H1 (cell line): ENCODE results near the gene GNGT2. TPM values are rescaled to one million over a fixed set of nuclear protein-coding genes. Genes with fewer than 3 reads are reported as not detected.

Experiments
- CTCF ChIA-PET: fragments of 300-600 bp; sonication (Branson Sonifier 250); formaldehyde crosslinking; loops from one replicate; lab custom pipeline; 2021; ENCODE audit not compliant: partially characterized antibody; lab: Charles Lee
- POLR2A ChIA-PET: fragments of 300-600 bp; sonication (Branson Sonifier 250); formaldehyde crosslinking; loops from one replicate; lab custom pipeline; 2021; ENCODE audit warnings: inconsistent platforms; ENCODE audit not compliant: partially characterized antibody; lab: Charles Lee
- DNase-seq, 2 experiments: peaks; one replicate each; pipeline versions ENCODE4 v3.0.0 to v3.0.0-alpha.2; 2010 to 2022; ENCODE audit warnings: low spot score in 2 of 2, low read depth in 1 of 2, mixed read lengths in 1 of 2
- FAIRE-seq: peaks from 2 replicates; lab custom pipeline; 2011; peaks lifted over from hg19 to GRCh38; lab: Jason Lieb, UNC
- H2AFZ ChIP-seq: 2 replicates; pipeline ENCODE4 v1.8.1; 2012; ENCODE audit warnings: low read length, inconsistent platforms
- H2AK5ac ChIP-seq: 2 replicates; pipeline ENCODE4 v1.6.1; 2013; ENCODE audit warnings: low read depth, low read length
- H2BK120ac ChIP-seq: replicated peaks from 2 replicates; pipeline ENCODE3; 2013; ENCODE audit warnings: low read depth, low read length, inconsistent platforms
- H2BK12ac ChIP-seq: 2 replicates; pipeline ENCODE4 v1.6.1; 2013; ENCODE audit warnings: low read depth, low read length
- H2BK15ac ChIP-seq: 2 replicates; pipeline ENCODE4 v1.6.1; 2013; ENCODE audit warnings: low read length
- H2BK20ac ChIP-seq: 2 replicates; pipeline ENCODE4 v1.6.1; 2013; ENCODE audit warnings: low read length
- H2BK5ac ChIP-seq: 2 replicates; pipeline ENCODE4 v1.6.1; 2013; ENCODE audit warnings: low read depth, low read length
- H3K14ac ChIP-seq: 2 replicates; pipeline ENCODE4 v1.6.1; 2013; ENCODE audit warnings: inconsistent platforms; ENCODE audit not compliant: insufficient read length
- H3K18ac ChIP-seq: 2 replicates; pipeline ENCODE4 v1.6.1; 2013; ENCODE audit warnings: low read length; ENCODE audit errors: extremely low read depth
- H3K23ac ChIP-seq: 2 replicates; pipeline ENCODE4 v1.6.1; 2013; ENCODE audit warnings: inconsistent platforms; ENCODE audit not compliant: insufficient read length
- H3K23me2 ChIP-seq: 2 replicates; pipeline ENCODE4 v1.6.1; 2013; ENCODE audit warnings: low read depth, low read length
- H3K27ac ChIP-seq: 2 replicates; pipeline ENCODE4 v1.6.1; 2011; ENCODE audit warnings: low read depth, low read length, inconsistent platforms
- H3K27me3 ChIP-seq, 4 experiments: replicated peaks in 1 of 4; 1 replicate in 1 of 4; 2 replicates in 3 of 4; pipeline versions ENCODE4 v1.6.1 to v1.8.1; 2011 to 2013; ENCODE audit warnings: low read length in 3 of 4, mild to moderate bottlenecking in 3 of 4, inconsistent platforms in 2 of 4, mixed read lengths in 2 of 4, moderate library complexity in 1 of 4; ENCODE audit not compliant: control insufficient read depth in 3 of 4, insufficient read depth in 3 of 4; ENCODE audit errors: extremely low read depth in 1 of 4
- H3K36me3 ChIP-seq, 4 experiments: 2 replicates each; pipeline versions ENCODE4 v1.6.1 to v1.8.1; 2011 to 2013; ENCODE audit warnings: mild to moderate bottlenecking in 4 of 4, low read length in 3 of 4, moderate library complexity in 2 of 4, control low read depth in 1 of 4, inconsistent platforms in 1 of 4; ENCODE audit not compliant: insufficient read depth in 4 of 4, control insufficient read depth in 2 of 4
- H3K4ac ChIP-seq: replicated peaks from 2 replicates; pipeline ENCODE3; 2013; ENCODE audit warnings: low read length, low read depth, mixed read lengths, inconsistent platforms; ENCODE audit not compliant: insufficient read length
- H3K4me1 ChIP-seq, 4 experiments: replicated peaks in 1 of 4; 1 replicate in 1 of 4; 2 replicates in 3 of 4; pipeline versions ENCODE4 v1.6.1 to v1.8.1; 2011 to 2013; ENCODE audit warnings: low read length in 3 of 4, inconsistent platforms in 2 of 4, mixed read lengths in 1 of 4; ENCODE audit not compliant: insufficient read depth in 4 of 4, control insufficient read depth in 3 of 4
- H3K4me2 ChIP-seq, 2 experiments: 2 replicates each; pipeline versions ENCODE4 v1.6.1 to v1.8.1; 2011 to 2013; ENCODE audit warnings: low read depth in 2 of 2, low read length in 2 of 2, control low read depth in 1 of 2, inconsistent platforms in 1 of 2, mild to moderate bottlenecking in 1 of 2; ENCODE audit not compliant: insufficient read depth in 1 of 2
- H3K4me3 ChIP-seq, 4 experiments: fragments of 200-600, 300-600 bp in 1 of 4; sonication (generic), shearing (Covaris generic), sonication (Bioruptor Twin) in 1 of 4; 2 replicates each; pipeline versions ENCODE4 v1.5.1 to v1.8.1; 2011 to 2016; ENCODE audit warnings: low read length in 4 of 4, low read depth in 3 of 4, control low read depth in 2 of 4, inconsistent platforms in 2 of 4, mild to moderate bottlenecking in 2 of 4, mixed read lengths in 1 of 4, moderate library complexity in 1 of 4; ENCODE audit not compliant: insufficient read depth in 2 of 4; ENCODE audit errors: extremely low read depth in 1 of 4
- H3K56ac ChIP-seq: replicated peaks from 2 replicates; pipeline ENCODE3; 2013; ENCODE audit warnings: low read depth, mild to moderate bottlenecking, mixed read lengths, low read length, inconsistent platforms; ENCODE audit not compliant: insufficient read length
- H3K79me1 ChIP-seq: 2 replicates; pipeline ENCODE4 v1.6.1; 2013; ENCODE audit warnings: low read depth, low read length, control low read depth
- H3K79me2 ChIP-seq, 2 experiments: 2 replicates each; pipeline versions ENCODE4 v1.6.1 to v1.8.1; 2012 to 2013; ENCODE audit warnings: low read length in 2 of 2, mild to moderate bottlenecking in 2 of 2, inconsistent platforms in 1 of 2; ENCODE audit not compliant: insufficient read depth in 2 of 2, control insufficient read depth in 1 of 2
- H3K9ac ChIP-seq, 4 experiments: replicated peaks in 1 of 4; 1 replicate in 1 of 4; 2 replicates in 3 of 4; pipeline versions ENCODE4 v1.6.1 to v1.8.1; 2011 to 2013; ENCODE audit warnings: low read depth in 3 of 4, low read length in 3 of 4, control low read depth in 2 of 4, mild to moderate bottlenecking in 2 of 4, moderate library complexity in 2 of 4, inconsistent platforms in 1 of 4; ENCODE audit errors: extremely low read depth in 1 of 4
- H3K9me3 ChIP-seq, 2 experiments: 2 replicates each; pipeline versions ENCODE4 v1.6.1 to v1.8.1; 2012 to 2013; ENCODE audit warnings: mild to moderate bottlenecking in 2 of 2, moderate library complexity in 2 of 2, control low read depth in 1 of 2, inconsistent platforms in 1 of 2, low read depth in 1 of 2, low read length in 1 of 2, mixed read lengths in 1 of 2; ENCODE audit not compliant: insufficient read depth in 2 of 2
- H4K20me1 ChIP-seq, 2 experiments: replicated peaks in 1 of 2; 2 replicates each; pipeline versions ENCODE3 to v1.8.1; 2011 to 2013; ENCODE audit warnings: inconsistent platforms in 2 of 2, low read length in 2 of 2, mild to moderate bottlenecking in 1 of 2; ENCODE audit not compliant: insufficient read depth in 2 of 2, control insufficient read depth in 1 of 2
- H4K5ac ChIP-seq: 2 replicates; pipeline ENCODE4 v1.6.1; 2013; ENCODE audit warnings: low read length, low read depth, mixed read lengths, inconsistent platforms; ENCODE audit not compliant: insufficient read length
- H4K8ac ChIP-seq: 2 replicates; pipeline ENCODE4 v1.8.0; 2013; ENCODE audit warnings: mild to moderate bottlenecking, moderate library complexity, low read length, inconsistent platforms; ENCODE audit not compliant: insufficient read depth; ENCODE audit errors: extremely low read depth
- H4K91ac ChIP-seq: replicated peaks from 2 replicates; pipeline ENCODE3; 2013; ENCODE audit warnings: low read length, mixed read lengths, inconsistent platforms; ENCODE audit not compliant: insufficient read length
- KDM1A ChIP-seq: fragments of 200-600, 300-600 bp; sonication (generic); IDR thresholded peaks from 2 replicates; pipeline ENCODE4 v1.7.1; 2016; ENCODE audit warnings: mild to moderate bottlenecking, low read length, borderline replicate concordance
- POLR2AphosphoS5 ChIP-seq: IDR thresholded peaks from 2 replicates; pipeline ENCODE4 v1.6.1; 2011; ENCODE audit warnings: low read depth, low read length
- WGBS, 2 experiments: shearing (Covaris generic) in 1 of 2; methylation state at CpG; one replicate each; pipeline versions ENCODE4 v1.1.6 to v1.1.7; 2013 to 2015; ENCODE audit warnings: low lambda C conversion rate in 2 of 2, mixed read lengths in 2 of 2, inconsistent platforms in 1 of 2, low coverage in 1 of 2, missing lambda C conversion rate in 1 of 2; ENCODE audit not compliant: insufficient replicate concordance in 2 of 2, insufficient coverage in 1 of 2, insufficient read length in 1 of 2; ENCODE audit errors: extremely low coverage in 1 of 2, missing lambda C conversion rate in 1 of 2; 5-methylcytosine and 5-hydroxymethylcytosine counted together
- polyA plus RNA-seq, 7 experiments: library from polyadenylated mRNA; depleted of rRNA in 3 of 7; stranded (reverse) in 5 of 7; unstranded in 2 of 7; fragments of >200 nt in 5 of 7; fragments of 200-250 nt in 2 of 7; gene quantifications; 1 replicate in 5 of 7; 2 replicates in 1 of 7; 4 replicates in 1 of 7; pipeline versions ENCODE4 v1.2.1 to v1.2.3, GENCODE V29; 2011 to 2013; ENCODE audit warnings: missing spikeins in 2 of 7, mixed read lengths in 2 of 7
- total RNA-seq: library from RNA; stranded (reverse); fragmentation: NEBNext Ultra II Directional; extraction: Animal tissue kit (Norgen Biotek cat#: 25700); gene quantifications from 2 replicates; pipeline ENCODE4 v1.2.1, GENCODE V29; 2021

Gene GNGT2
- total and polyA plus RNA-seq, 2 of the 8 experiments (the other 6 are each of a cell fraction or from before 2014, with no cell fraction given), result 1.3 to 1.4 TPM

DNA sequence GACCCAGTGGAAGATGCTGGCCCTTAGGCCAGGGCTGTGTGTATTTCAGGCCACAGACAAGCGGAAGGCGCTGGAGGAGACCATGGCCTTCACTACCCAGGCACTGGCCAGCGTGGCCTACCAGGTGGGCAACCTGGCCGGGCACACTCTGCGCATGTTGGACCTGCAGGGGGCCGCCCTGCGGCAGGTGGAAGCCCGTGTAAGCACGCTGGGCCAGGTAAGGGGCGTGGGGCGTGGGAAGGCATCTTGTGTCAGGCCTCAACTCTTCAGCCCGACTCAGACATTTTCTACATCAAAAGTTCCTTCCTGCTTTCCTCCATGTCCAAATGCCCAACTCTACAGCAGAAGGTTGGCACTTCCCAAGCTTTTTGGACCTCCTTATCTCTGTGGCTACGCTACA lies 6.1 kb upstream of the GNGT2 start:
- no peak overlapping the region for H4K91ac ChIP-seq
- H3K9ac ChIP-seq, result no peak overlapping the region
- H2BK15ac ChIP-seq, result no peak overlapping the region
- no peaks in the 10 kb centered on the region for H4K20me1 ChIP-seq
- no peak overlapping the region for H3K23ac ChIP-seq
- H3K27me3 ChIP-seq, result no peaks in the 10 kb centered on the region
- H4K5ac ChIP-seq, result no peak overlapping the region
- H3K4me3 ChIP-seq, result no peak overlapping the region
- no peak overlapping the region for H2BK5ac ChIP-seq
- H3K27ac ChIP-seq, result no peak overlapping the region
- no peaks in the 10 kb centered on the region for H3K79me2 ChIP-seq
- DNase-seq (no peak), FAIRE-seq (no peak)
- no peak overlapping the region for H3K18ac ChIP-seq
- no peaks in the 10 kb centered on the region for H3K9me3 ChIP-seq
- H3K56ac ChIP-seq, result no peak overlapping the region
- H2AFZ ChIP-seq, result no peak overlapping the region
- H3K4me2 ChIP-seq, result no peak overlapping the region
- no peak overlapping the region for H3K4ac ChIP-seq
- H2BK12ac ChIP-seq, result no peak overlapping the region
- ChIA-PET CTCF (interaction anchor here (1.2 to 6.0 kb wide), 4 partner anchors 10 to 262 kb away, joined by 3 to 42 read pairs (median 3); no protein-coding TSS in a partner anchor), POLR2A (no interaction called here)
- WGBS, 2 experiments, result 86% methylated on average over 13 of the region's 13 CpGs; no CpG with 5 or more reads in 1 of the 2 experiments
- H2BK20ac ChIP-seq, result no peak overlapping the region
- TF ChIP-seq POLR2AphosphoS5, result no peak
- no peak for TF ChIP-seq KDM1A
- peaks cover 0 to 9% (median 4%) of the 10 kb centered on the region in 4 experiments; a peak in 4 of 7 replicates for H3K4me1 ChIP-seq
- H2BK120ac ChIP-seq, result no peak overlapping the region
- no peaks in the 10 kb centered on the region for H3K79me1 ChIP-seq
- H2AK5ac ChIP-seq, result no peak overlapping the region
- H4K8ac ChIP-seq, result peak overlapping the region; percentile 28; the same call in 1 of the 2 replicates
- no peaks in the 10 kb centered on the region for H3K23me2 ChIP-seq
- H3K14ac ChIP-seq, result no peak overlapping the region
- H3K36me3 ChIP-seq, result no peaks in the 10 kb centered on the region
